Lower lobe of right lung (tissue), 2 donors: ENCODE measurements around the gene LRPAP1. TPM values are rescaled to one million over a fixed set of nuclear protein-coding genes. Genes with fewer than 3 reads are reported as not detected.
A peak's percentile ranks its signal among the peaks of the same experiment; 100 is the strongest.

Experiments
- ATAC-seq, 2 donors: fragments of 200-7000 bp; cut with Tn5 transposase; one replicate each; pipeline ENCODE4 v1.9.1; 2020 to 2022; ENCODE audit warnings: mild to moderate bottlenecking in 2 of 2, moderate library complexity in 2 of 2
- DNase-seq: peaks from one replicate; pipeline ENCODE4 v3.0.0-alpha.2; 2020
- H3K27ac ChIP-seq: fragments of 200-600 bp; one replicate; pipeline ENCODE4 v1.8.0; 2022
- H3K27me3 ChIP-seq: fragments of 200-600 bp; one replicate; pipeline ENCODE4 v1.8.0; 2022; ENCODE audit warnings: low read depth
- H3K36me3 ChIP-seq: fragments of 200-600 bp; one replicate; pipeline ENCODE4 v1.8.0; 2022; ENCODE audit warnings: mild to moderate bottlenecking
- H3K4me1 ChIP-seq: fragments of 200-600 bp; one replicate; pipeline ENCODE4 v1.8.0; 2022
- H3K4me3 ChIP-seq: fragments of 200-600 bp; one replicate; pipeline ENCODE4 v1.8.0; 2022; ENCODE audit warnings: mild to moderate bottlenecking
- H3K9me3 ChIP-seq: fragments of 200-600 bp; one replicate; pipeline ENCODE4 v1.8.0; 2022
- intact Hi-C: fragments of 100-400 bp; cut with DNase I; formaldehyde crosslinking; loops from one replicate; pipeline ENCODE4 v1.11.0; 2022
- total RNA-seq: library from RNA; stranded (reverse); fragmentation: NEBNext Ultra II Directional; extraction: Animal tissue kit (Norgen Biotek cat#: 25700); gene quantifications from one replicate; pipeline ENCODE4 v1.2.1, GENCODE V29; 2021
- TF ChIP-seq, protein P1 (sequence below): fragments of 200-600 bp; IDR thresholded peaks from one replicate; pipeline ENCODE4 v1.8.0; 2022; ENCODE audit warnings: antibody characterized with exemption, mild to moderate bottlenecking
- donor health status: DM: no; HTN: yes; CAD: no; lungs with severe emphysema.

The LRPAP1 gene
- total RNA-seq, 1 donor from 2014 or later: 224 TPM

DNA sequence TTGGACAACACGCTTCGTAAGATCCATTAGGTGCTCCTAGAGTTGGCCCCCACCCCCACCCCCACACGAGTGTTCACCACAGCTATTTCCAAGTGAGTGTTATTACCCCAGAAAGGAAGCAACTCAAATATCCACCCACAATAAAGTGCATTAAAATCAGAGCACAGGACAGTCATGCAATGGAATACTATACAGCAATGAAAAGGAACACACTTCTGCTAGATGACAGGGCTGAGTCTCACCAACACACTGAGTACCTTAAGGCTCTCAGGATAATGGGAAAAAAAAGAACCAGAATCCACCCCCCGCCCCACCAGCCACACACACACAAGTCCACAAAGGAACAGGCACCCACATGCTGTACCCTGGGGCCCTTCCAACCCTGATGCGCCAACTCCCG lies 21.0 kb downstream of the LRPAP1 start:
- TF ChIP-seq, protein P1, sequence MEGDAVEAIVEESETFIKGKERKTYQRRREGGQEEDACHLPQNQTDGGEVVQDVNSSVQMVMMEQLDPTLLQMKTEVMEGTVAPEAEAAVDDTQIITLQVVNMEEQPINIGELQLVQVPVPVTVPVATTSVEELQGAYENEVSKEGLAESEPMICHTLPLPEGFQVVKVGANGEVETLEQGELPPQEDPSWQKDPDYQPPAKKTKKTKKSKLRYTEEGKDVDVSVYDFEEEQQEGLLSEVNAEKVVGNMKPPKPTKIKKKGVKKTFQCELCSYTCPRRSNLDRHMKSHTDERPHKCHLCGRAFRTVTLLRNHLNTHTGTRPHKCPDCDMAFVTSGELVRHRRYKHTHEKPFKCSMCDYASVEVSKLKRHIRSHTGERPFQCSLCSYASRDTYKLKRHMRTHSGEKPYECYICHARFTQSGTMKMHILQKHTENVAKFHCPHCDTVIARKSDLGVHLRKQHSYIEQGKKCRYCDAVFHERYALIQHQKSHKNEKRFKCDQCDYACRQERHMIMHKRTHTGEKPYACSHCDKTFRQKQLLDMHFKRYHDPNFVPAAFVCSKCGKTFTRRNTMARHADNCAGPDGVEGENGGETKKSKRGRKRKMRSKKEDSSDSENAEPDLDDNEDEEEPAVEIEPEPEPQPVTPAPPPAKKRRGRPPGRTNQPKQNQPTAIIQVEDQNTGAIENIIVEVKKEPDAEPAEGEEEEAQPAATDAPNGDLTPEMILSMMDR: no peak
- peaks cover 84% of the 10 kb centered on the region for H3K36me3 ChIP-seq
- H3K4me1 ChIP-seq: no peaks in the 10 kb centered on the region
- no peak for ATAC-seq
- H3K4me3 ChIP-seq: no peak overlapping the region
- no peak overlapping the region for H3K27ac ChIP-seq
- no peak for DNase-seq
- no peaks in the 10 kb centered on the region for H3K27me3 ChIP-seq
- intact Hi-C loops: no loop called here
- no peaks in the 10 kb centered on the region for H3K9me3 ChIP-seq

DNA sequence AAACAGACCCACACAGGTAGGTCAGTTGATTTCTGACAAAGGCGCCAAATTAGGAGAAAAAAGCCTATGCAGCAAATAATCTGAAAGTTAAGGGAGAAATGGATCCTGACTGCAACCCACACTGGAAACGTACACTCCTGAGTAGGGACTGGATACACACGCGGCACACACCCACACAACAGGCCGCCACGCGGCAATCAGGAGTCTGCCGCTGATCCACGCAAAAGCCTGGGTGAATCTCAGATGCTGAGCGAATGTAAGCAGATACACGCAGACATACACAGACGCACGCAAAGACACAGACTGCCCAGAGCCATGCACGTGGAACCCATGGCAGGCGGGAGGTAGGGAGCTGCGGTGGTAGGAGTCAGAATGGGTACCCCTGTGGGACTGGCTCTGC lies 21.7 kb downstream of the LRPAP1 start:
- Histone ChIP-seq H3K4me1 (no peaks in the 10 kb centered on the region), H3K27me3 (no peaks in the 10 kb centered on the region), H3K9me3 (no peaks in the 10 kb centered on the region), H3K36me3 (peaks cover 84% of the 10 kb centered on the region), H3K27ac (no peak overlapping the region), H3K4me3 (no peak overlapping the region)
- intact Hi-C loops: no loop called here
- DNase-seq: no peak
- TF ChIP-seq, protein P1: no peak
- ATAC-seq: no peak

DNA sequence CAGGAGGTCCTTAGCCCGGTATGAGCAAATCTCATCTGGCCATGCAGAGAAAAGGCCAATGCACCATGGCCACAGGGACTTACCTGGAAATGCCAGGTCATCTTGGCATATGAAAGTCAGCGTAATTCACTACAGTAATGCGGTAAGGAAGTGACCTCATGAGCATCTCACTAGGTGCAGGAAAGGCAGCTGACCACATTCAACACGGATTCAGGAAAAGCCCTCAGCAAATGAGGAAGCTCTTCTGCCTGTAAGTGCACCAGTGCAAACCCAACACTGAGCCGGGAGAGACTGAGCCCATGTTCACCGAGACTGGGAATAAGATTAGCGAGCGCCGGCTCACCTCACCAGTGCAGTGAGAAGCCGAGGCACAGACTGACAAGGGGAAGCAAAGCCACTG lies 23.7 kb downstream of the LRPAP1 start:
- Histone ChIP-seq H3K27me3 (no peaks in the 10 kb centered on the region), H3K4me3 (no peak overlapping the region), H3K27ac (no peak overlapping the region), H3K9me3 (no peaks in the 10 kb centered on the region), H3K36me3 (peaks cover 80% of the 10 kb centered on the region), H3K4me1 (no peaks in the 10 kb centered on the region)
- TF ChIP-seq, protein P1: no peak
- intact Hi-C loops: no loop called here
- ATAC-seq (peak in 1 of 2 donors; percentile 29), DNase-seq (no peak)

DNA sequence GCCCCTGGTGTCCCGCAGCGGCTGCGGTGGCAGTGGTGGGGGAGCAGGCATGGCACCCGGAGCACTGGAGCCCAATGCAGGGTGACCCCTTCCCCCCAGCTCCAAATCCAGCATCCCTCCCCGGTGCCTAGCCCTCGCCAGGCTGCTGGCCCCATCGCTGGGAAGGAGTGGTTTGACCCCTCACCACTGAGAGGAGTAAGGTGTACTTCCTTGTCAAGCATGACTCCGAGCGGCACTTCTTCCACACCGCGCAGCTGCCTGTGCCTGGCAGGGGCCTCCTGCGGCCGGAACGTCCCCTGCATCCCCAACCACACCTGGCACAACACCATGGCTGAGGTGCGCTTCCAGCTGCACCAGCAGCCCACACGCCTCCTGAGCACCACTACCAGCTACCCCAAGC lies 27.0 kb downstream of the LRPAP1 start:
- Histone ChIP-seq H3K9me3 (no peaks in the 10 kb centered on the region), H3K36me3 (peaks cover 68% of the 10 kb centered on the region), H3K27ac (no peak overlapping the region), H3K4me3 (no peak overlapping the region), H3K4me1 (no peaks in the 10 kb centered on the region), H3K27me3 (no peaks in the 10 kb centered on the region)
- intact Hi-C loops: no loop called here
- ATAC-seq: no peak
- TF ChIP-seq, protein P1: no peak
- DNase-seq: no peak

DNA sequence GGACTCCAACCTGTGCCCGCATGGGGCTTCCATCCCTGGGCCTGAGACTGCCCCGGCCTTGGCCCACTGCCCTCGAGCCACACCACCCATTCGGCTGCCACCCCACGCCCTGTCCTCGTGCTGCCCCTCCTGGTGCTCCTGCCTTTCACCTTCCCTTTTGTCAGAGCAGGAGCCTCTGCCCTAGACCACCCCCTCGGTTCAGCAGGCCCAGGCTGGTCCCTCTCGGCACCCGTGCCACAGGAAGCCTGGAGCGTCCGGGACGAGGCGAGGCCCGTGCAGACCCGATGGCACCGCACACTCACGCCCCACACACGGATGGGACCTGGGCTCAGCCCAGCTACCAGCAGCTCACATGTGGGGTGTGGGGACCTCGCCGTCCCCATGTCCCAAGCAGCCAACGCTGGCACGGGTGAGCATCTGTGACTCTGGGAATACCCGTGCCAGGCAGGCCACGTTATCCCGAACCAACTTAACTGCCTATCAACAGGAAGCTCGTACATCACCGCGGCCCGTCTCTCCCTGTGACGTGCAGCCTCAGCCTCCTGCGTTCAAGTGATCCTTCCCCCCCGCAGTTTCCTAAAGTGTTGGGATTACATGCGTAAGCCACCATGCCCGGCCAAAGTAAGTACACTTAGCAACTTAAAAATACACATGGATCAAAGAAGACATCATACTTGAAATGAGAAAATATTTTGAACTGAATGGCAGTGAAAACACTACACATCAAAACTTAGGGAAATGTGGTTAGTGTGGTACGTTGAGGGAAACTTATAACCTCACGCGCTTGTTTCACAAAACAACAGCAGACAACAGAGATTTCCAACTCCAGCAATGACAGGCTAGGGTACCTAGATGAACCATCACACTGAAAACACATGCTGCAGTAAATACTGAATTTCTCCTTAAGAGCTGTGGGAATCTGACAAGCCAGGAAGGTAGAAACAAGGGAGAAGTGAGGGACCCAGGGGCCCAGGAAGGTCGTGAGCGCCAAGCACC lies 29.0 kb downstream of the LRPAP1 start:
- no peak overlapping the region for H3K27ac ChIP-seq
- no peak overlapping the region for H3K4me3 ChIP-seq
- H3K4me1 ChIP-seq: no peaks in the 10 kb centered on the region
- H3K27me3 ChIP-seq: no peaks in the 10 kb centered on the region
- H3K9me3 ChIP-seq: no peaks in the 10 kb centered on the region
- TF ChIP-seq, protein P1: no peak
- intact Hi-C loops: no loop called here
- H3K36me3 ChIP-seq: peaks cover 54% of the 10 kb centered on the region
- peak in 1 of 2 donors; percentile 5 for ATAC-seq
- DNase-seq: no peak
